HepG2 (cell line): ENCODE data around the gene GNG7. TPM values are rescaled to one million over a fixed set of nuclear protein-coding genes. Genes with fewer than 3 reads are reported as not detected.

Source experiments
- ATAC-seq: fragments of 200-7000 bp; cut with Tn5 transposase; 3 replicates; pipeline ENCODE4 v1.9.1; 2020; ENCODE audit warnings: mild to moderate bottlenecking, moderate library complexity
- BruUV-seq: library from RNA; stranded (reverse); fragments of 400-500 nt; replicated peaks from 2 replicates; lab custom pipeline; 2021; lab: Mats Ljungman, UMichigan
- CTCF ChIA-PET: fragments of 300-600 bp; formaldehyde crosslinking; extraction: SDS; loops from one replicate; lab custom pipeline; 2021; ENCODE audit warnings: low total read pairs, inconsistent platforms, low intra/inter-chr PET ratio; lab: Yijun Ruan, JAX
- POLR2A ChIA-PET: fragments of 350-600 bp; sonication (Branson Sonifier 250); formaldehyde crosslinking; loops from one replicate; lab custom pipeline; 2020; ENCODE audit warnings: antibody characterized with exemption, inconsistent platforms; lab: Yijun Ruan, JAX
- DNase-seq: peaks from one replicate; pipeline ENCODE4 v3.0.0-alpha.2; 2015; ENCODE audit warnings: low spot score
- FAIRE-seq: peaks from 3 replicates; lab custom pipeline; 2011; peaks lifted over from hg19 to GRCh38; lab: Jason Lieb, UNC
- H2AFZ ChIP-seq: one replicate; pipeline ENCODE4 v1.6.1; 2011; ENCODE audit warnings: low read length, inconsistent platforms
- H3K27ac ChIP-seq: fragments of 300-600 bp; 3 replicates; pipeline ENCODE4 v1.8.0; 2011; ENCODE audit warnings: mixed run types, mild to moderate bottlenecking, mixed read lengths, low read length, inconsistent platforms; ENCODE audit not compliant: insufficient read depth; ENCODE audit errors: extremely low read length
- H3K27me3 ChIP-seq, 2 experiments: fragments of 200-600 bp in 1 of 2; 2 replicates in 1 of 2; 3 replicates in 1 of 2; pipeline versions ENCODE4 v1.6.0 to v1.8.0; 2011; ENCODE audit warnings: low read length in 2 of 2, mild to moderate bottlenecking in 2 of 2, moderate library complexity in 2 of 2, inconsistent platforms in 1 of 2; ENCODE audit not compliant: insufficient read depth in 2 of 2, control insufficient read depth in 1 of 2
- H3K36me3 ChIP-seq, 2 experiments: fragments of 200-600 bp in 1 of 2; replicated peaks in 1 of 2; 2 replicates in 1 of 2; 3 replicates in 1 of 2; pipeline versions ENCODE4 v1.5.1 to v1.8.0; 2011; ENCODE audit warnings: low read length in 2 of 2, inconsistent platforms in 1 of 2; ENCODE audit not compliant: insufficient read depth in 2 of 2, control insufficient read depth in 1 of 2
- H3K4me1 ChIP-seq: 2 replicates; pipeline ENCODE4 v1.5.1; 2012; ENCODE audit warnings: low read length, inconsistent platforms; ENCODE audit not compliant: insufficient read depth
- H3K4me2 ChIP-seq: 2 replicates; pipeline ENCODE4 v1.6.0; 2011; ENCODE audit warnings: low read depth, low read length, inconsistent platforms
- H3K4me3 ChIP-seq, 3 experiments: fragments of 200-600 bp in 1 of 3; sonication (generic), shearing (Covaris generic) in 1 of 3; replicated peaks in 1 of 3; 2 replicates each; pipeline ENCODE4 v1.5.1; 2011 to 2016; ENCODE audit warnings: low read length in 3 of 3, inconsistent platforms in 2 of 3, low read depth in 2 of 3, mild to moderate bottlenecking in 2 of 3, control low read depth in 1 of 3, mixed read lengths in 1 of 3; ENCODE audit not compliant: insufficient read depth in 1 of 3
- H3K79me2 ChIP-seq: one replicate; pipeline ENCODE4 v1.6.1; 2011; ENCODE audit warnings: low read length, inconsistent platforms; ENCODE audit not compliant: insufficient read depth
- H3K9ac ChIP-seq: 2 replicates; pipeline ENCODE4 v1.6.0; 2011; ENCODE audit warnings: mild to moderate bottlenecking, low read depth, low read length, inconsistent platforms; ENCODE audit not compliant: insufficient read depth
- H3K9me3 ChIP-seq: 2 replicates; pipeline ENCODE4 v1.5.1; 2012; ENCODE audit warnings: mild to moderate bottlenecking, low read length
- H4K20me1 ChIP-seq: 2 replicates; pipeline ENCODE4 v1.6.0; 2011; ENCODE audit warnings: inconsistent platforms, mild to moderate bottlenecking, low read length, moderate library complexity; ENCODE audit not compliant: insufficient read depth
- REPIN1 ChIP-seq: sonication (generic); formaldehyde crosslinking; IDR thresholded peaks from 2 replicates; pipeline ENCODE4 v1.8.0; 2022; ENCODE audit warnings: missing genetic modification reagents, low read depth, mild to moderate bottlenecking, borderline replicate concordance
- RERE ChIP-seq: IDR thresholded peaks from 2 replicates; pipeline ENCODE4 v1.6.1; 2016; ENCODE audit warnings: low read depth, missing genetic modification reagents, missing compliant biosample characterization
- ZBTB39 ChIP-seq: sonication (generic); formaldehyde crosslinking; IDR thresholded peaks from 2 replicates; pipeline ENCODE4 v1.5.0; 2020; ENCODE audit warnings: missing genetic modification reagents
- ZNF318 ChIP-seq: sonication (generic); formaldehyde crosslinking; IDR thresholded peaks from 2 replicates; pipeline ENCODE4 v1.4.0; 2020; ENCODE audit warnings: mild to moderate bottlenecking, missing genetic modification reagents
- ZNF543 ChIP-seq: sonication (generic); formaldehyde crosslinking; IDR thresholded peaks from 2 replicates; pipeline ENCODE4 v1.4.0; 2020; ENCODE audit warnings: mild to moderate bottlenecking, missing genetic modification reagents
- ZNF772 ChIP-seq: sonication (generic); formaldehyde crosslinking; IDR thresholded peaks from 2 replicates; pipeline ENCODE4 v1.5.0; 2020; ENCODE audit warnings: mild to moderate bottlenecking, missing genetic modification reagents
- WGBS: methylation state at CpG from one replicate; pipeline ENCODE4 v1.1.6; 2017; ENCODE audit warnings: low lambda C conversion rate; 5-methylcytosine and 5-hydroxymethylcytosine counted together
- in situ Hi-C: cut with HindIII; loops from 2 replicates; pipeline ENCODE4 v1.10.0; 2017; ENCODE audit warnings: low pct_unique_long_range_greater_than_20kb; ENCODE audit not compliant: extremely low pct_ligation_motif_present
- intact Hi-C: fragments of 100-400 bp; cut with micrococcal nuclease; formaldehyde crosslinking; loops from one replicate; pipeline ENCODE4 v1.10.0; 2022; ENCODE audit not compliant: unreplicated experiment
- polyA plus RNA-seq, 8 experiments: library from polyadenylated mRNA; depleted of rRNA in 3 of 8; stranded (reverse) in 7 of 8; unstranded in 1 of 8; fragments of >200 nt; fragmentation: Illumina TruSeq in 4 of 8; extraction: Trizol in 4 of 8; gene quantifications; 2 replicates each; pipeline versions ENCODE4 v1.2.1 to v1.2.3, GENCODE V29; 2011 to 2016; ENCODE audit warnings: low read depth in 4 of 8, missing spikeins in 1 of 8, mixed read lengths in 1 of 8; ENCODE audit not compliant: insufficient read depth in 1 of 8
- total RNA-seq, 5 experiments: library from RNA; depleted of rRNA; stranded (reverse); fragments of >200 nt; fragmentation: Illumina TruSeq; extraction: Trizol; gene quantifications; 2 replicates each; pipeline ENCODE4 v1.2.3, GENCODE V29; 2016; ENCODE audit warnings: low read depth in 1 of 5

Gene GNG7
- total and polyA plus RNA-seq, 2 of the 13 experiments (the other 11 are each of a cell fraction or from before 2014, with no cell fraction given): 1.4 to 3.3 TPM

GRCh38 chr19:2641332-2641698 is 61.2 kb downstream of the GNG7 start:
- Histone ChIP-seq H3K9me3 (no peaks in the 10 kb centered on the region), H3K4me2 (no peak overlapping the region), H3K27me3 (no peaks in the 10 kb centered on the region), H3K4me3 (no peak overlapping the region)
- no peak for FAIRE-seq
- in situ Hi-C loops: no loop called here
- no peak for DNase-seq
- no TSS peak for BruUV-seq
- ATAC-seq: no peak
- CTCF ChIA-PET: no interaction called here
- TF ChIP-seq ZNF318 (CRISPR knock-in tag): no peak
- no peak for TF ChIP-seq RERE
- no peak for TF ChIP-seq ZBTB39
- TF ChIP-seq ZNF772: no peak
- TF ChIP-seq ZNF543 (CRISPR knock-in tag): peak; percentile 94
- no peak for TF ChIP-seq REPIN1
- TF ChIP-seq, all 625 proteins: peak for 1
- POLR2A ChIA-PET: no interaction called here
- H4K20me1 ChIP-seq: 0 out of 2 replicates have a peak, but pooled peaks cover 2% of the 10 kb centered on the region
- H3K9ac ChIP-seq: no peak overlapping the region
- WGBS: 77% methylated on average over 7 of the region's 7 CpGs
- no peaks in the 10 kb centered on the region for H3K79me2 ChIP-seq
- no peak overlapping the region for H3K27ac ChIP-seq
- no peaks in the 10 kb centered on the region for H3K36me3 ChIP-seq
- no peak overlapping the region for H2AFZ ChIP-seq
- peaks cover 58% of the 10 kb centered on the region for H3K4me1 ChIP-seq
- intact Hi-C loops: no loop called here
